Liver (tissue), 9 donors: ENCODE results near the gene ARAP1. TPM values are rescaled to one million over a fixed set of nuclear protein-coding genes. Genes with fewer than 3 reads are reported as not detected.

Experiments
- DNase-seq: peaks from one replicate; pipeline ENCODE4 v3.0.0-alpha.2; 2017; ENCODE audit warnings: low spot score
- H3K27ac ChIP-seq, 2 donors: one replicate each; pipeline ENCODE4 v1.7.0; 2013; ENCODE audit warnings: inconsistent platforms in 2 of 2, low read length in 2 of 2, control low read depth in 1 of 2, low read depth in 1 of 2, mild to moderate bottlenecking in 1 of 2
- H3K27me3 ChIP-seq, 4 donors: one replicate each; pipeline versions ENCODE4 v1.6.1 to v1.7.0; 2013; ENCODE audit warnings: low read length in 3 of 4, inconsistent platforms in 1 of 4, mild to moderate bottlenecking in 1 of 4, moderate library complexity in 1 of 4; ENCODE audit not compliant: control insufficient read depth in 4 of 4, insufficient read depth in 4 of 4
- H3K36me3 ChIP-seq, 4 donors: one replicate each; pipeline versions ENCODE4 v1.6.1 to v1.7.0; 2013; ENCODE audit warnings: low read length in 3 of 4, mild to moderate bottlenecking in 3 of 4, low read depth in 1 of 4, moderate library complexity in 1 of 4; ENCODE audit not compliant: control insufficient read depth in 4 of 4, insufficient read depth in 3 of 4
- H3K4me1 ChIP-seq, 4 donors: one replicate each; pipeline versions ENCODE4 v1.6.1 to v1.7.0; 2013; ENCODE audit warnings: low read length in 3 of 4, mild to moderate bottlenecking in 3 of 4, moderate library complexity in 1 of 4; ENCODE audit not compliant: control insufficient read depth in 4 of 4, insufficient read depth in 4 of 4
- H3K4me3 ChIP-seq, 3 donors: one replicate each; pipeline versions ENCODE4 v1.6.1 to v1.7.0; 2013; ENCODE audit warnings: low read length in 3 of 3, control low read depth in 1 of 3, low read depth in 1 of 3, mild to moderate bottlenecking in 1 of 3
- H3K9ac ChIP-seq, 2 donors: one replicate each; pipeline ENCODE4 v1.7.0; 2013; ENCODE audit warnings: low read length in 2 of 2, mild to moderate bottlenecking in 2 of 2, moderate library complexity in 2 of 2, control low read depth in 1 of 2, low read depth in 1 of 2
- H3K9me3 ChIP-seq, 4 donors: one replicate each; pipeline versions ENCODE4 v1.6.1 to v1.7.0; 2013; ENCODE audit warnings: low read length in 3 of 4; ENCODE audit not compliant: control insufficient read depth in 4 of 4
- CTCF ChIP-seq: fragments of 150-350 bp; IDR thresholded peaks from 2 replicates; pipeline ENCODE4 v1.5.1; 2017; ENCODE audit warnings: improper control_type of control experiment, low read depth, low read length; ENCODE audit not compliant: missing input control
- EGR1 ChIP-seq, 2 donors: IDR thresholded peaks; 2 replicates each; pipeline ENCODE4 v1.6.1; 2016 to 2018; ENCODE audit warnings: antibody characterized with exemption in 2 of 2, low read depth in 2 of 2
- FOXA1 ChIP-seq: IDR thresholded peaks from 2 replicates; pipeline ENCODE4 v1.6.1; 2016; ENCODE audit warnings: antibody characterized with exemption
- FOXA2 ChIP-seq: IDR thresholded peaks from 2 replicates; pipeline ENCODE4 v1.6.1; 2016; ENCODE audit warnings: antibody characterized with exemption
- GABPA ChIP-seq, 2 donors: IDR thresholded peaks in 1 of 2; conservative IDR thresholded peaks in 1 of 2; 2 replicates each; pipeline ENCODE4 v1.6.1; 2016; ENCODE audit warnings: antibody characterized with exemption in 2 of 2, mild to moderate bottlenecking in 1 of 2, moderate library complexity in 1 of 2
- HNF4A ChIP-seq, 2 donors: conservative IDR thresholded peaks; 2 replicates each; pipeline ENCODE4 v1.6.1; 2016; ENCODE audit warnings: antibody characterized with exemption in 2 of 2, mild to moderate bottlenecking in 2 of 2
- HNF4G ChIP-seq: IDR thresholded peaks from 2 replicates; pipeline ENCODE4 v1.6.1; 2016; ENCODE audit warnings: antibody characterized with exemption
- MAX ChIP-seq: IDR thresholded peaks from 2 replicates; pipeline ENCODE4 v1.6.1; 2016; ENCODE audit warnings: antibody characterized with exemption
- NR2F2 ChIP-seq: IDR thresholded peaks from 2 replicates; pipeline ENCODE4 v1.6.1; 2016; ENCODE audit warnings: antibody characterized with exemption
- RAD21 ChIP-seq, 2 donors: IDR thresholded peaks; 2 replicates each; pipeline ENCODE4 v1.6.1; 2016; ENCODE audit warnings: antibody characterized with exemption in 2 of 2, mild to moderate bottlenecking in 2 of 2
- RXRA ChIP-seq, 2 donors: IDR thresholded peaks; 2 replicates each; pipeline ENCODE4 v1.6.1; 2017 to 2018; ENCODE audit warnings: antibody characterized with exemption in 2 of 2, mild to moderate bottlenecking in 1 of 2
- SP1 ChIP-seq: IDR thresholded peaks from 2 replicates; pipeline ENCODE4 v1.6.1; 2018; ENCODE audit warnings: antibody characterized with exemption, mild to moderate bottlenecking
- TAF1 ChIP-seq: conservative IDR thresholded peaks from 2 replicates; pipeline ENCODE4 v1.6.1; 2016; ENCODE audit warnings: antibody characterized with exemption, mild to moderate bottlenecking
- YY1 ChIP-seq: IDR thresholded peaks from 2 replicates; pipeline ENCODE4 v1.6.1; 2016; ENCODE audit warnings: antibody characterized with exemption, mild to moderate bottlenecking
- WGBS: extraction: QIAGEN DNeasy Blood & Tissue Kit; methylation state at CpG from one replicate; pipeline ENCODE4 v1.1.7; 2013; 5-methylcytosine and 5-hydroxymethylcytosine counted together
- polyA plus RNA-seq, 2 donors: library from polyadenylated mRNA; stranded (reverse) in 1 of 2; unstranded in 1 of 2; fragments of 200-250 nt in 1 of 2; fragments of >200 nt in 1 of 2; fragmentation: Nextera tagmentation in 1 of 2; extraction: Ambion mirVana in 1 of 2; gene quantifications; one replicate each; pipeline versions ENCODE4 v1.2.1 to v1.2.3, GENCODE V29; 2013 to 2015
- total RNA-seq, 2 donors: library from RNA; depleted of rRNA; stranded (reverse); fragments of >200 nt; gene quantifications; one replicate each; pipeline ENCODE4 v1.2.3, GENCODE V29; 2014
- TF ChIP-seq, protein P1 (sequence below): IDR thresholded peaks from 2 replicates; pipeline ENCODE4 v1.6.1; 2016; ENCODE audit warnings: antibody characterized with exemption
- donor health status: healthy.
- donor health status: healthy.
- donor health status: healthy.
- donor health status: healthy.
- donor health status: healthy.

ARAP1 gene
- total and polyA plus RNA-seq, 4 donors: 14.4 to 77.8 (median 43.5) TPM

GRCh38 chr11:72693271-72693968, 58.8 kb downstream of the ARAP1 start:
- H3K36me3 ChIP-seq: peaks cover 39 to 97% (median 56%) of the 10 kb centered on the region in 4 donors
- H3K27me3 ChIP-seq: no peaks in the 10 kb centered on the region
- H3K9me3 ChIP-seq: no peaks in the 10 kb centered on the region
- H3K9ac ChIP-seq: no peak overlapping the region
- no peaks in the 10 kb centered on the region for H3K4me1 ChIP-seq
- TF ChIP-seq HNF4G (no peak), NR2F2 (no peak), HNF4A (conservative IDR thresholded peaks at IDR 0.05) (no peak), TAF1 (no peak), RXRA (IDR thresholded peaks at IDR 0.05) (no peak), GABPA (IDR thresholded peaks at IDR 0.05 in 1 of 2, conservative IDR thresholded peaks at IDR 0.05 in 1 of 2) (no peak), CTCF (no peak), FOXA2 (no peak), FOXA1 (no peak), RAD21 (IDR thresholded peaks at IDR 0.05) (no peak), YY1 (no peak)
- no peak overlapping the region for H3K27ac ChIP-seq
- no peak overlapping the region for H3K4me3 ChIP-seq
- WGBS: 97% methylated on average over 19 of the region's 19 CpGs
- DNase-seq: no peak

DNA sequence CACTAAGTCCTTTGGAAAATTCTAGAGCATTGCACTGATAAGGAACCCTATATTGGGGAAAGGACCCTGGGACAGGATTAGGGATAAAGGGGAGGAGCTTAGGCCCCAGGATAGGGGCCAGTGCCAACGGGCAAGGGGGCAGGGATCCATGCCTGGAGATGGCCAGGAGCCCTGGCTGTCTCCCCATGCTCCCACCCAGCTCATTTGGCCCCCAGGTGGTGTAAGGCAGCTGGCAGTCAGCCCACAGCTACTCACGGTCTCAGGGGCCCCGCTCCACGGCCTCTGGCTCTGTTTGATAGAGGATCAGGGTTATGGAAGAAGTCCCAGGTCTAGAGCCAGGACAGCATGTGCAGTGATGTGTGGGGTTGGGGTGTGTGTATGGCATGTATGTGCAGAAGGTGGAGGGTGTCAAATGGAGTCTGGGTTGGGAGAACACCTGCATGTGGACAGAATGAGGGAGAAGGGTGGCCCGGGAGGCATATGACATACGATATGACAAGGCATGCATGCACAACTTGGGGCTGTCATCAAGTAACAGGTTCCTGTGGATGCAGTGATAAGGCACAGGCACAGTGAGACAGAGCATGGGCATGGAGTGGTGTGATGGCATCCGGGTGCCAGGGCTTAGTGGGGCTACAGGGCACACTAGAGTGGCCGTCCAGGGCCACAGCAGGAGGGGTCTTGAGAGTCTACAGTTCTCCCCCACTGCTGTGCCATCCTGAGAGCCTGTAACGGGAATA, 59.5 kb downstream of the ARAP1 start:
- no peak for DNase-seq
- WGBS: 86% methylated on average over 9 of the region's 9 CpGs
- Histone ChIP-seq H3K9ac (no peak overlapping the region), H3K4me3 (no peak overlapping the region), H3K4me1 (no peaks in the 10 kb centered on the region), H3K9me3 (no peaks in the 10 kb centered on the region), H3K27ac (no peak overlapping the region), H3K36me3 (peaks cover 37 to 96% (median 60%) of the 10 kb centered on the region in 4 donors), H3K27me3 (no peaks in the 10 kb centered on the region)
- TF ChIP-seq MAX: no peak
- TF ChIP-seq YY1: no peak
- TF ChIP-seq EGR1 (IDR thresholded peaks at IDR 0.05; ENCODE audit: low read depth in 2 of 2): no peak
- TF ChIP-seq, protein P1, sequence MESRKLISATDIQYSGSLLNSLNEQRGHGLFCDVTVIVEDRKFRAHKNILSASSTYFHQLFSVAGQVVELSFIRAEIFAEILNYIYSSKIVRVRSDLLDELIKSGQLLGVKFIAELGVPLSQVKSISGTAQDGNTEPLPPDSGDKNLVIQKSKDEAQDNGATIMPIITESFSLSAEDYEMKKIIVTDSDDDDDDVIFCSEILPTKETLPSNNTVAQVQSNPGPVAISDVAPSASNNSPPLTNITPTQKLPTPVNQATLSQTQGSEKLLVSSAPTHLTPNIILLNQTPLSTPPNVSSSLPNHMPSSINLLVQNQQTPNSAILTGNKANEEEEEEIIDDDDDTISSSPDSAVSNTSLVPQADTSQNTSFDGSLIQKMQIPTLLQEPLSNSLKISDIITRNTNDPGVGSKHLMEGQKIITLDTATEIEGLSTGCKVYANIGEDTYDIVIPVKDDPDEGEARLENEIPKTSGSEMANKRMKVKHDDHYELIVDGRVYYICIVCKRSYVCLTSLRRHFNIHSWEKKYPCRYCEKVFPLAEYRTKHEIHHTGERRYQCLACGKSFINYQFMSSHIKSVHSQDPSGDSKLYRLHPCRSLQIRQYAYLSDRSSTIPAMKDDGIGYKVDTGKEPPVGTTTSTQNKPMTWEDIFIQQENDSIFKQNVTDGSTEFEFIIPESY: no peak
- no peak for TF ChIP-seq RAD21 (IDR thresholded peaks at IDR 0.05)
- TF ChIP-seq GABPA (IDR thresholded peaks at IDR 0.05 in 1 of 2, conservative IDR thresholded peaks at IDR 0.05 in 1 of 2): no peak
- no peak for TF ChIP-seq HNF4G
- no peak for TF ChIP-seq SP1
